GM12874 (cell line): ENCODE data around the gene DDX24.

Source experiments
- TF ChIP-seq, protein P1 (sequence below): IDR thresholded peaks from 2 replicates; pipeline ENCODE4 v1.5.1; 2011; ENCODE audit warnings: low read depth, mild to moderate bottlenecking, control low read depth, low read length, moderate library complexity; ENCODE audit not compliant: insufficient read depth

DDX24 gene

DNA sequence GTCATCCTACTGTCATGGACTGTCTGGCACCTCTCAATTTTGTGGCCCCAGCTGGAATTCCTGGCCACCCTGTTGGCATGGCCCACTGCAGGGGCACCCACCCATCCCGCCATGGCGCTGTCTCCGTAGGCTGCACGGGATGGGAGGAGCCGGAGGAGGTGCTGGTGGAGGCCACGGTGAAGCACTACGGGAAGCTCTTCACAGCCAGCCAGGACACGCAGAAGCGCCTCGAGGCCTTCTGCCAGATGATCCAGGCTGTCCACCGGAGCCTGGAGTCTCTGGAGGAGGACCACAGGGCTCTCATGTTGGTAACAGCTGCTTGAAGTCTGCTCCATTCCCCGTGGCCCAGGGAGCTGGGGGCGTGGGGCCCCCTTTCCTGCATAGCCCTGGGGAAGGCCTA lies 80.0 kb downstream of the DDX24 start:
- TF ChIP-seq, protein P1, sequence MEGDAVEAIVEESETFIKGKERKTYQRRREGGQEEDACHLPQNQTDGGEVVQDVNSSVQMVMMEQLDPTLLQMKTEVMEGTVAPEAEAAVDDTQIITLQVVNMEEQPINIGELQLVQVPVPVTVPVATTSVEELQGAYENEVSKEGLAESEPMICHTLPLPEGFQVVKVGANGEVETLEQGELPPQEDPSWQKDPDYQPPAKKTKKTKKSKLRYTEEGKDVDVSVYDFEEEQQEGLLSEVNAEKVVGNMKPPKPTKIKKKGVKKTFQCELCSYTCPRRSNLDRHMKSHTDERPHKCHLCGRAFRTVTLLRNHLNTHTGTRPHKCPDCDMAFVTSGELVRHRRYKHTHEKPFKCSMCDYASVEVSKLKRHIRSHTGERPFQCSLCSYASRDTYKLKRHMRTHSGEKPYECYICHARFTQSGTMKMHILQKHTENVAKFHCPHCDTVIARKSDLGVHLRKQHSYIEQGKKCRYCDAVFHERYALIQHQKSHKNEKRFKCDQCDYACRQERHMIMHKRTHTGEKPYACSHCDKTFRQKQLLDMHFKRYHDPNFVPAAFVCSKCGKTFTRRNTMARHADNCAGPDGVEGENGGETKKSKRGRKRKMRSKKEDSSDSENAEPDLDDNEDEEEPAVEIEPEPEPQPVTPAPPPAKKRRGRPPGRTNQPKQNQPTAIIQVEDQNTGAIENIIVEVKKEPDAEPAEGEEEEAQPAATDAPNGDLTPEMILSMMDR = no peak

DNA sequence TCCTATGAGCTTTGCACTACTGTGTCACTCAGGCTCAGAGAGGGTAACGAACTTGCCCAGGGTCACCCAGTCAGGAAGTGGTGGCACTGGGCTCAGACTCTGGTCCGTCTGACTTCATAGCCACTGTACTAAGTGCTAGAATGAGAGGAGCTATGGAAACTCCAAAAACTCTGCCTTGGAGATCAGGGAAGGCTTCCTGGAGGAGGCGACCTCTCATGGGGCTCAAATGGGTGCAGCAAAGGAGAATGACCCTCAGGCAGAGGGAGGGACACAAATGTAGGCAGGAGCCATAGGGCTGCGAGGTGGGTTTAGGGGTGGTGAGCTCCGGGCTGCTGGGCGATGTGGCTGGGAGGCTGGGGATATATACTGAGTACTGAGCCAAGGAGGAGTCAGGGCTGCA lies 80.7 kb downstream of the DDX24 start:
- TF ChIP-seq, protein P1 = no peak

DNA sequence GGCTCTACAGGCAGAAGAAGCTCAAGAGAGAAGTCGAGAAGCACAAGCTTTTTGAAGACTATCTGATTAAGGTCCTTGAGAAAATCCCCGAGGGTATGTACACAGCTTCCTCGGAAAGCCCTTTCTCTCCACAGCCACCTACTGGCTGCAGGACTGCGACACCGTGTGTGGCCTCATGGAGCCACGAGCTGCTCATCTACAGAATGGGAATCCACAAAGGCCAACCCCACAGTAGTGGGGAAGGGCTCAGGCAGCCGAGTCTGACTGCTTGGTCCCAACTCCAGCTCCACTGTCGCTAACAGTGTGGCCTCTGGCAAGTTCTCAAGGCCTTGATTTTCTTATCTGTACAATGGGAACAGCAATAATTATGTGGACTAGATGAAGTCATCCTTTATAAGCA lies 81.4 kb downstream of the DDX24 start:
- TF ChIP-seq, protein P1 = no peak

DNA sequence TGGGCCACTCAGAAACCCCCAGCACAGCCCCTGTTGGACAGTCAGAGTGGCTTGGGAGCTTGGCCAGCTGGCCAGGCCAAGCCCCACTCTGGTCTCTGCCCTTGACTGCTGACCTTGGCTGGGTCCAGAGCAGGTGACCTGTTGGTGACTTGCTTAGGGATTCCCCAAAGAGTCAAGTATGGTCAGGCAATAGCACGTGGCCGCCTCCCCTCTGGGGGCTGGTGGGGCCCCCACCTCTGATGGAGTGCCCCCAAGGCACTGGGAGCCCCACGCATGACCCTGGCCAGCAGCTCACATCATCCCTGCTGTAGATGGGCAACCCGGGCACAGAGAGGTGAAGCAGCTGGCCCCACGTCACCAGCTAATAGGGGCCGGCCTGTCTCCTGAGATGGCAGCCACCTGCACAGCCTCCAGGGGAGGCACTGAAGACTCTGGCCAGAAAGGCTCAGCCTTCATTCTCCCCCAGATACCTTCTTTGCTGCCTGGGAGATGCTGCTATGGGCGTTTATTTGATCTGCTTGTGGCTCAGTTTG lies 82.1 kb downstream of the DDX24 start:
- TF ChIP-seq, protein P1 = no peak
